ENCODE results near the gene TRIP13. TPM values are rescaled to one million over a fixed set of nuclear protein-coding genes. Genes with fewer than 3 reads are reported as not detected.
A peak's percentile ranks its signal among the peaks of the same experiment; 100 is the strongest.

TRIP13 gene
- total and polyA plus RNA-seq, 10 donors, result 1.0 to 5.4 (median 2.4) TPM

DNA sequence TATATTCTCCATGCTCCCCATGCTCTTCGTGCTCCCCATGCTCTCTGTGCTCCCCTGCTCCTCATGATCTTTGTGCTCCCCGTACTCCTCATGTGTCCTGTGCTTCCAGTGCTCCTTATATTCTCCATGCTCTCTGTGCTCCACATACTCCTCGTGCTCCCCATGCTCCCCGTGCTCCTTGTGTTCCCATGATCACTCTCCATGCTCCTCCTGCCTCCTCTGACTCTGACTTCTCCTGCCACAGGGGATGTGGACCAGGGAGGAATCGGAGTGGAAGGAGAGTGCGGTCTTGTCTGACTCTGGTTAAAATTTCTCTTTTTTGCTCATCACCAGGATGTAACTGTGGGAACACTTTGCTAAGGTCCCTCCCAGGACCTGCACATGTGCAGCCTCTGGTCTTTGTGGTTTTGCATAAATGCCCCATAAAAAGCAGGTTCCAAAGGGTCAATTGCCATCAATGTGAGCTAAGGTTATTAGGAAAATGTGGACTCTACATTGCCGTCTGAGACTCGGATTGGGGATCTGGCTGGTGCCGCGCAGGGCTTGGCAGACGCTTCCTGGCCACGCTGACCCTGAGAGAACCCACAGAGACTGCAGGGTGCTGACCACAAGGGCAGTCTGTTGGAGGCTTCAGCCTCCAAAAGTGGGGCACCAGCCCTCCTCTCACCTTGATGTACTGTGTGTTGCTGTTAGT, 52.5 kb downstream of the TRIP13 start:
- no peaks in the 10 kb centered on the region for H3K9me3 ChIP-seq
- WGBS, 5 donors, result 77 to 84% (median 80%) methylated on average over 11 to 12 of the region's 12 CpGs
- H3K4me3 ChIP-seq, result no peak overlapping the region
- TF ChIP-seq POLR2A (IDR thresholded peaks at IDR 0.05), result no peak
- TF ChIP-seq, protein P1, sequence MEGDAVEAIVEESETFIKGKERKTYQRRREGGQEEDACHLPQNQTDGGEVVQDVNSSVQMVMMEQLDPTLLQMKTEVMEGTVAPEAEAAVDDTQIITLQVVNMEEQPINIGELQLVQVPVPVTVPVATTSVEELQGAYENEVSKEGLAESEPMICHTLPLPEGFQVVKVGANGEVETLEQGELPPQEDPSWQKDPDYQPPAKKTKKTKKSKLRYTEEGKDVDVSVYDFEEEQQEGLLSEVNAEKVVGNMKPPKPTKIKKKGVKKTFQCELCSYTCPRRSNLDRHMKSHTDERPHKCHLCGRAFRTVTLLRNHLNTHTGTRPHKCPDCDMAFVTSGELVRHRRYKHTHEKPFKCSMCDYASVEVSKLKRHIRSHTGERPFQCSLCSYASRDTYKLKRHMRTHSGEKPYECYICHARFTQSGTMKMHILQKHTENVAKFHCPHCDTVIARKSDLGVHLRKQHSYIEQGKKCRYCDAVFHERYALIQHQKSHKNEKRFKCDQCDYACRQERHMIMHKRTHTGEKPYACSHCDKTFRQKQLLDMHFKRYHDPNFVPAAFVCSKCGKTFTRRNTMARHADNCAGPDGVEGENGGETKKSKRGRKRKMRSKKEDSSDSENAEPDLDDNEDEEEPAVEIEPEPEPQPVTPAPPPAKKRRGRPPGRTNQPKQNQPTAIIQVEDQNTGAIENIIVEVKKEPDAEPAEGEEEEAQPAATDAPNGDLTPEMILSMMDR (IDR thresholded peaks at IDR 0.05 in 8 of 11, conservative IDR thresholded peaks at IDR 0.05 in 3 of 11), result no peak
- TF ChIP-seq POLR2AphosphoS5 (IDR thresholded peaks at IDR 0.05), result no peak
- peaks cover 0 to 15% (median 1%) of the 10 kb centered on the region in 6 donors for H3K4me1 ChIP-seq
- no peak overlapping the region for H3K27ac ChIP-seq
- intact Hi-C loops (cut with DNase I; ENCODE audit: low total_unique reads), result no loop called here
- no peaks in the 10 kb centered on the region for H3K36me3 ChIP-seq
- peaks cover 0 to 71% (median 27%) of the 10 kb centered on the region in 7 donors for H3K27me3 ChIP-seq (replicated peaks in 1 of 7)
- DNase-seq, result no peak

DNA sequence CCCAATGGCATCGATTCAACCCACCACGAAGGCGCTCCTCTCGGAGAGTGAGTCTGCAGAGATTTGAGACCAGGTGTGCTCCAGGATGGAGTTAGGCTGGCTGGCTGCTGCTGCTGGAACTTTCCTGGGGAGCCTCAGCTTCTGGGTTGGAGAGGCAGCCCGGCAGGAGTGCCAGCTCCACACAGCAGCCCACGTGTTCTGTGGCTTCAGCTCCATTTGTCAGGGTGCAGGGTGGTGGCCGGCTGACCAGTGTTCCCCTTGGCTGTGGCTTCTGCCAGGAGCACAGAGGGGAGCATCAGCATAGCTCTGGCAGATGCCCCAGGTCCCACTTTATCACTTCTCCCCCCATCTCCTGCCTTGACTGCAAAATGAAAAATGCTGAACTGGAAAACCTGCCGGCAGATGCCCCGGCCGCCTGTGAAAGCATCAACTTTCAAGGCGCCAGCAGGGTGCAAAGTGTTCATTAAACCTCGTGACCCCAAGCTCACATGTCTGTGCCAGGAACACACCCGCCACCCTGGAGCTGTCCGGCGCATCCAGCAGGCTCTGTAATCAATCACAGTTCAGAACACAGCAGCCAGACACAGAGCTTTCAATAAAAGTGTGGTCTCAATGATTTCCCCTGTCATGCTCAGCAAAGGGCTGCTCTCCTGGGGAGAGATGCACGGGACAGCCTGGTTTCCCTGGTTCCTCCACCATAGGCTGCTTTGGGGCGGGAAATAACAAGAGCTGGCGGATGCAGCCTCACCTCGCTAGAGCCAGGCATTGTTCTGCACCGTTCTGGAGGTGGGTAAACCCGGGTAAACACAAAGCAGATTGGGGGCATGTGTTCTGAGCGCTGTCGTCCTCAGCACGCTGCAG, 53.2 kb downstream of the TRIP13 start:
- H3K4me3 ChIP-seq, result no peak overlapping the region
- 38 to 44% (median 39%) methylated on average over 23 to 24 of the region's 24 CpGs for WGBS, 5 donors
- H3K27me3 ChIP-seq (replicated peaks in 1 of 7), result peaks cover 0 to 73% (median 27%) of the 10 kb centered on the region in 7 donors
- no peaks in the 10 kb centered on the region for H3K36me3 ChIP-seq
- no peak for TF ChIP-seq POLR2A (IDR thresholded peaks at IDR 0.05)
- no peak for TF ChIP-seq POLR2AphosphoS5 (IDR thresholded peaks at IDR 0.05)
- TF ChIP-seq, protein P1 (IDR thresholded peaks at IDR 0.05 in 8 of 11, conservative IDR thresholded peaks at IDR 0.05 in 3 of 11), result no peak
- H3K9me3 ChIP-seq, result no peaks in the 10 kb centered on the region
- intact Hi-C loops (cut with DNase I; ENCODE audit: low total_unique reads), result no loop called here
- H3K4me1 ChIP-seq, result peaks cover 0 to 15% (median 1%) of the 10 kb centered on the region in 6 donors
- peak; percentile 62 for DNase-seq
- H3K27ac ChIP-seq, result no peak overlapping the region

DNA sequence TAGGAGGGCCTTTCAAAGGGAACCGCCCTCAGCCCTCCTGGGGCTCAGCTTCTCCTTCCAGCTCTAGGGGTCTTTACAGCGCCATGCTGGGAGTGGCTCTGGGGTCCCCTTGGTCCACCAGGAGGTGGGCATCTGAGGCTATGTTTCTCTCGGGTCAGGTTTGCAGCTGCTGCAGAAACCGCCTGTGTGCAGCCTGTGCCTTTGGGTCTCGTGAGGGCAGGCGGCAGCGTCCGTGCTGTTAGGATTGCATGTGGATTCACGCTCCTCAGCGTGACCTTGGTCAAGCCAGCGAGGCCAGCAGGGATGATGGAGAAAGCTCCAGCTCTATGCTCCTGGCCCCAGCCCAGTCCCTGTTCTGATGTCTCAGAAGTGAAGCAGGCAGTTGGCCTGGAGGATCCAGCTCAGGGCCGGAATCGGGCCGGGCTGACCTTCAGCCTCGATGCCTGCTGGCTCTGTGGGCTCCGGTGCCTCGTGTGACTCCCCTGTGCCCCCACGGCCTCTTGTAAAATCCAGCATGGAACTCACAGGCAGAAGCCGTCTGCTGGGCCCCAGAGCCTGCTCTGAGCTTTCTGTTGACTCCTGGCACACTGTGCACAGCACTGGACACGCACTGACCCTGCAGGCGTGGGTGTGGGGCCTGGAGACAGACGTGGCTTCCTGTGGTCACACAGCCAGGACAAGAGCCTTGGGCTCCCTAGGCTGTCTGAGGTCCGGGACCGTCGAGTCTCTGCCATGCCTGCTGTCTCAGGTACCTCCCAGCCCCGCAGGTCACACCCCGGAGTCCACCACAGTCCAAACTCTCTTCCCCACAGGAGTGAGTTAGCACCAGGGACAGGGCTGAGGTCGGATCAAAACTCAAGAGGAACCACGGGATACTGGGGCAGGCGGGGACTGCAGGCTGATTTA, 54.3 kb downstream of the TRIP13 start:
- peaks cover 0 to 84% (median 27%) of the 10 kb centered on the region in 7 donors for H3K27me3 ChIP-seq (replicated peaks in 1 of 7)
- H3K9me3 ChIP-seq, result no peaks in the 10 kb centered on the region
- WGBS, 5 donors, result 64 to 84% (median 75%) methylated on average over 28 to 30 of the region's 30 CpGs
- intact Hi-C loops (cut with DNase I; ENCODE audit: low total_unique reads), result no loop called here
- peak; percentile 71 for DNase-seq
- TF ChIP-seq POLR2AphosphoS5 (IDR thresholded peaks at IDR 0.05), result peak in 1 of 3 donors; percentile 36
- TF ChIP-seq, protein P1 (IDR thresholded peaks at IDR 0.05 in 8 of 11, conservative IDR thresholded peaks at IDR 0.05 in 3 of 11), result no peak
- TF ChIP-seq POLR2A (IDR thresholded peaks at IDR 0.05), result no peak
- H3K4me3 ChIP-seq, result no peak overlapping the region
- peaks cover 0 to 15% (median 1%) of the 10 kb centered on the region in 6 donors for H3K4me1 ChIP-seq
- no peak overlapping the region for H3K27ac ChIP-seq
- no peaks in the 10 kb centered on the region for H3K36me3 ChIP-seq

Measured in spleen (tissue), 11 donors.